GM12874 (cell line): ENCODE data around the gene LGALS4.

Experiments used
- CTCF ChIP-seq: IDR thresholded peaks from 2 replicates; pipeline ENCODE4 v1.5.1; 2011; ENCODE audit warnings: low read depth, mild to moderate bottlenecking, control low read depth, low read length, moderate library complexity; ENCODE audit not compliant: insufficient read depth

Gene LGALS4

GRCh38 chr19:38840583-38840968 lies 27.8 kb upstream of the LGALS4 start:
- no peak for TF ChIP-seq CTCF

DNA sequence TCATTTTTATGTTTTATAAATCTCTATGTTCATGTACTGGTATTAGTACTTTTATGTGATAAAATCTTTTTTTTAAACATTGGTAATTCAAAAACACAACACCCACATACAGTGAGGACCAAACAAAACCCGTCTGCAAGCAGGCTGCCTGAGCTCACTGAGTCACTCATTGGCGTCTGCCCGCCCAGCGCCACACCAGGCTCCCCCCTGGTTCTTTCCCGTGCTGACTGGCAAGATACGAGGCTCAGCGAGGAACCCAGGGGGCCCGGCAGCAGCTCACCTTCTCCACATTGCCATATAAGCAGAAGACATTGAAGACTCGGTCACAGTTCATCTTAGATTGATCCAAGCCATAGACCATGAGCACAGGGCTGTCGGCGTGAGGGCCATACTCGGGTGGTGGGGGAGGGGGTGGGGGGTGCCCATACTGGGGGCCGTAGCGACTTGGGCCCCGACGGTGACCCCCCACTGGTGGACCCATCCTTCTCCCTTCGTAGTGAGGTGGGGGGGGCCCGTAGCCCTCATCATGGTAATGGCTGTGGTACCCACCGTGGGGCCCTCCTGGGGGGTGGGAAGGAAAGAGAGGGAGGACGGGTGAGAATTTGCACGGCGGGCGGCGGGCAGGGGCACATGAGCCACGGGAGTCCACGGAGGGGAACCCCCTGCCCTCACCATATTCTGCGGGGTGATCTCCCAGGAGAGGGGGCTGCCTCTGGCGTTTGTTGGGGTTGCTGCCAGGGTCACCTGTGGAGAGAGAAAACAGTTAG lies 27.3 kb upstream of the LGALS4 start:
- TF ChIP-seq CTCF, result no peak

- no peak for TF ChIP-seq CTCF
Observed at GRCh38 chr19:38838986-38839761, 26.4 kb upstream of the LGALS4 start.

- no peak for TF ChIP-seq CTCF
Observed at GRCh38 chr19:38838208-38838985, 25.7 kb upstream of the LGALS4 start.

GRCh38 chr19:38837656-38838121 lies 24.9 kb upstream of the LGALS4 start:
- TF ChIP-seq CTCF, result no peak

GRCh38 chr19:38836983-38837626 lies 24.4 kb upstream of the LGALS4 start:
- no peak for TF ChIP-seq CTCF
